Keratinocyte (primary cell): ENCODE data around the gene PRSS8.

Experiments used
- EZH2 ChIP-seq: IDR thresholded peaks from one replicate; pipeline ENCODE4 v1.6.1; 2012; ENCODE audit warnings: inconsistent platforms, mild to moderate bottlenecking, low read length, moderate library complexity
- TF ChIP-seq, protein P1 (sequence below), 3 experiments: IDR thresholded peaks in 1 of 3; conservative IDR thresholded peaks in 1 of 3; optimal IDR thresholded peaks in 1 of 3; 2 replicates in 2 of 3; 3 replicates in 1 of 3; pipeline versions ENCODE3 to v1.5.1; 2011; ENCODE audit warnings: low read length in 3 of 3, mild to moderate bottlenecking in 3 of 3, moderate library complexity in 2 of 3, control low read depth in 1 of 3, inconsistent platforms in 1 of 3; ENCODE audit not compliant: insufficient read depth in 2 of 3; ENCODE audit errors: extremely low read depth in 1 of 3

DNA sequence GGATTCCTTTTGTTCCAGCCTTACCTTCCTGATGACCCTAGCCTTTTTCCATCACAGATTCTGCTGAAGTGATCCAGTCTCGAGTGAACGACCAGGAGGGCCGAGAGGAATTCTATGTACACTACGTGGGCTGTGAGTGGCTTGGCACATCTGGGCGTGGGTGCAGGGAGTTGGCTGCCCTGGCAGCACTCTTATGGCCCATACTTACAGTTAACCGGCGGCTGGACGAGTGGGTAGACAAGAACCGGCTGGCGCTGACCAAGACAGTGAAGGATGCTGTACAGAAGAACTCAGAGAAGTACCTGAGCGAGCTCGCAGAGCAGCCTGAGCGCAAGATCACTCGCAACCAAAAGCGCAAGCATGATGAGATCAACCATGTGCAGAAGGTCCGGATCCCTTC, 15.4 kb downstream of the PRSS8 start:
- TF ChIP-seq, protein P1, sequence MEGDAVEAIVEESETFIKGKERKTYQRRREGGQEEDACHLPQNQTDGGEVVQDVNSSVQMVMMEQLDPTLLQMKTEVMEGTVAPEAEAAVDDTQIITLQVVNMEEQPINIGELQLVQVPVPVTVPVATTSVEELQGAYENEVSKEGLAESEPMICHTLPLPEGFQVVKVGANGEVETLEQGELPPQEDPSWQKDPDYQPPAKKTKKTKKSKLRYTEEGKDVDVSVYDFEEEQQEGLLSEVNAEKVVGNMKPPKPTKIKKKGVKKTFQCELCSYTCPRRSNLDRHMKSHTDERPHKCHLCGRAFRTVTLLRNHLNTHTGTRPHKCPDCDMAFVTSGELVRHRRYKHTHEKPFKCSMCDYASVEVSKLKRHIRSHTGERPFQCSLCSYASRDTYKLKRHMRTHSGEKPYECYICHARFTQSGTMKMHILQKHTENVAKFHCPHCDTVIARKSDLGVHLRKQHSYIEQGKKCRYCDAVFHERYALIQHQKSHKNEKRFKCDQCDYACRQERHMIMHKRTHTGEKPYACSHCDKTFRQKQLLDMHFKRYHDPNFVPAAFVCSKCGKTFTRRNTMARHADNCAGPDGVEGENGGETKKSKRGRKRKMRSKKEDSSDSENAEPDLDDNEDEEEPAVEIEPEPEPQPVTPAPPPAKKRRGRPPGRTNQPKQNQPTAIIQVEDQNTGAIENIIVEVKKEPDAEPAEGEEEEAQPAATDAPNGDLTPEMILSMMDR (optimal IDR thresholded peaks at IDR 0.05 in 1 of 3, IDR thresholded peaks at IDR 0.05 in 1 of 3, conservative IDR thresholded peaks at IDR 0.05 in 1 of 3; ENCODE audit: extremely low read depth in 1 of 3, insufficient read depth in 2 of 3, low read length in 3 of 3): no peak
- no peak for TF ChIP-seq EZH2
